SKM-1 treated with dmso at 0.1 percent for 144 hours (cell line): ENCODE results near the gene CRYGB.
"Not testable (repeated sequence)": the region's sequence is repeated elsewhere in the genome, so short reads cannot be mapped to it uniquely, and the experiment has no call there.

Source experiments
- DNase-seq: peaks from one replicate; lab custom pipeline; 2025; ENCODE audit not compliant: unreplicated experiment; lab: John Stamatoyannopoulos, UW

Gene CRYGB

DNA sequence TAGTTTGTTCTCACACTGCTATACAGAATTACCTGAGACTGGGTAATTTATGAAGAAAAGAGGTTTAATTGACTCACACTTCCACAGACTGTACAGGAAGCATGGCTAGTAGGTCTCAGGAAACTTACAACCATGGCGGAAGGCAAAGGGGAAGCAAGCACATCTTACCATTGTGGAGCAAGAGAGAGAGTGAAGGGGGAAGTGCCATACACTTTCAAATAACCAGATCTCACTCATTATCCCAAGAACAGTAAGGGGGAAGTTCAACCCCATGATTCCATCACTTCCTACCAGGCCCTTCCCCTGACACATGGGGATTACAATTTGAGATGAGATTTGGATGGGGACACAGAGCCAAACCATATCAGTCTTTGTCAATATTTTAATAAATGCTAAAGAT is 5.0 kb upstream of the CRYGB start:
- peak; percentile 71 for DNase-seq

DNA sequence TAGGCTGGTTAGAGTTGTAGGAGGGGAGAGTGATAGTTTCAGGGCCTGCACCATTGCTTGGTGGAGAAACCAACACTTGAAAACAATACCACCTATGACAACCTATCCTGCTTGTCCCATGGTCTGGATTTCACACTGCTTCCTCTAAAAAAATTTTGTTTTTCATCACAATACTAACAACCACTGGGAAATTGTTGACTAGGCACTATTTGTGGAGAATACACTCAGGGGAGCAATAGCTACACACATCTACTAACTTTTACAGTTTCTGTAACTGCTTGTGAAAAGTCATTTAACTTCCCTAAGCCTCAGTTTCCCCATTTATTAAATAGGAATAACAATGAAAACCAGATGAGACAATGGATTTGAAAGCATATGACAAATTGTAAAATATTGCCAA is 4.1 kb upstream of the CRYGB start:
- no peak for DNase-seq

DNA sequence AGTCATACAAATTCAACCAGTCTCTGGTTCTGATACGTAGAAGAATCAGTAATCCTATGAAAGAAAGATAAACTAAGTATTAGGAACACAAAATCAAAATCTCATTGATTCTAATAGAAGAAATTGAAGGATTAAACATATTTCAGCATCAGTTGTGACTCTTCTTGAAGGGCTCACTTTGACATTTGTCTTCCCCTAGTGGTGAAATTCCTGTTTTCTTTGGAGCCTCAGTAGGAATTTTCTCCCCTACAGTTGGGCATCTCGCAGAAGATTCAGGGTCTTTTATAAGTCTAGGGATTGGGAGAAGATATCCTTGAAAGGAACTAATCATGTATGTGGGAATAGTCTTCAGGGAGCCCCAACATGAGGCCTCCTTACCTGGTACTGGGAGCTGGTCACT is 2.8 kb upstream of the CRYGB start:
- DNase-seq, result no peak

DNA sequence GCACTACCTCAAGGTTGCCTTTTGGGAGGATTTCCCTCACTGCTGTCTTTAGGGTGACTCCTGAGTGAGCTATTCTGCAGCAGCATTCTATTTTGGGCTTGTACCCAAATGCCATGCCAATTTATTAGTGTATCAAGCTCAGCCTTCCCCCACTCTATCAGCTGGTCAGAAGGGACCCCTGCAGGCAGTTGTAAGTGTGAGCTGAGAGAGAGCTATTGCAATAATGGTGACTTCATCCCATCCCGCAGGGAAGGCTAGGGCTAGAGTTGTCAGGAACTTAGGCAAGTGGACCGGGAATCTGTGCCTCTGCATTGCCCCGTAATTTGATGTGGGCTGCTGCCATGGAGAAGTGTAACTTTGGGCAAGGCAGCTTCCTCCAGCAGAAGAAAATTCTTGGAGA is 1.8 kb upstream of the CRYGB start:
- DNase-seq, result no peak

DNA sequence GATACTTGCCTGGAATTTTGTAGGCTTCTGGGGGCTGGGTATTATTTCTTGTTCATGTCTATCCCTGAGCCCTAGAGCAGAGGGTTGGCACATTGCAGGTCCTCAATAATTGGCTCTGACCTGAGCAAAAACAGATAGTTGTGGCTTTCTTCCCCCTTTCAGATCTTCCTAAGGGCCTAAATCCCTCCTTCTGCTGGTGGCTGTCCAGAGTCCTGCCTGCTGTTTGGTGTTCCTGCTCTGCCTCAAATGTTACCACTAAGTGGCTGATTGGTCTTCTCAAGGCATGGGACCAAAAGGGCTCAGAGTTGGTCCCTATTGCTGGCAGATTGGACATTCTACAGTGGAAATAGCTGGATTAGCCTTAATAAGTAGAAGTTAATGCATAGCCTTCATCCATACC is 1.1 kb upstream of the CRYGB start:
- no peak for DNase-seq

DNA sequence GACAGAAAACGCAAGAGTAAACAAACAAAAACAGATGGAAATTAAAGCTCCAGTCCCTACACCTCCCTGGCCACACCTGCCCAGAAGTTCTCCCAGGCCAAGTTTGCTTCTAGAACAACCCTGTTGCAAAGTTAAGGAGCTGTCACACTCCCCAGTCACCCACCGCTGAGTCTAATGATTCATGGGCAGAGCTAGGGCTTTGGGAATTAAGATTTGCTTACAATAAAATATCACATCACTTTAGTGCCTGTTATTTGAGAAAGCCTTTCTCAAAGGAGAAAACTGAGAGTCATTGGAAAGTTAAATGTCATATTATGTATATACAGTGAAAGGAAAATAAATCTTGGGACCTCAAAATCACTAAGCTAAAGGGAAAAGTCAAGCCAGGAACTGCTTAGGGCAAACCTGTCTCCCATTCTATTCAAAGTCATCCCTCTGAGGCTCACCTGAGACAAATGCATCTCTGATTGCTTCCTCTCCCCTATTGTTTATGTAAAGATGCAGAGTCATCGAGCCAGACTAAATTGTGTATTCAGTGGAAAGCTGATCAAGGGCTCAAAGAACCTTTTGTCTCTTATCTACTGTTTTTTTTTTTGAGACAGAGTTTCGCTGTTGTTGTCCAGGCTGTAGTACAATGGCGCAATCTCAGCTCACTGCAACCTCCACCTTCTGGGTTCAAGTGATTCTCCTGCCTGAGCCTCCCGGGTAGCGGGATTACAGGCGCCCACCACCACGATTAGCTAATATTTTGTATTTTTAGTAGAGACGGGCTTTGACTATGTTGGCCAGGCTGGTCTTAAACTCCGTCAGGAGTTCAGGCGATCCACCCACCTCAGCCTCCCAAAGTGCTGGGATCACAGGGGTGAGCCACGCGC is 2.8 kb downstream of the CRYGB start:
- no peak for DNase-seq

DNA sequence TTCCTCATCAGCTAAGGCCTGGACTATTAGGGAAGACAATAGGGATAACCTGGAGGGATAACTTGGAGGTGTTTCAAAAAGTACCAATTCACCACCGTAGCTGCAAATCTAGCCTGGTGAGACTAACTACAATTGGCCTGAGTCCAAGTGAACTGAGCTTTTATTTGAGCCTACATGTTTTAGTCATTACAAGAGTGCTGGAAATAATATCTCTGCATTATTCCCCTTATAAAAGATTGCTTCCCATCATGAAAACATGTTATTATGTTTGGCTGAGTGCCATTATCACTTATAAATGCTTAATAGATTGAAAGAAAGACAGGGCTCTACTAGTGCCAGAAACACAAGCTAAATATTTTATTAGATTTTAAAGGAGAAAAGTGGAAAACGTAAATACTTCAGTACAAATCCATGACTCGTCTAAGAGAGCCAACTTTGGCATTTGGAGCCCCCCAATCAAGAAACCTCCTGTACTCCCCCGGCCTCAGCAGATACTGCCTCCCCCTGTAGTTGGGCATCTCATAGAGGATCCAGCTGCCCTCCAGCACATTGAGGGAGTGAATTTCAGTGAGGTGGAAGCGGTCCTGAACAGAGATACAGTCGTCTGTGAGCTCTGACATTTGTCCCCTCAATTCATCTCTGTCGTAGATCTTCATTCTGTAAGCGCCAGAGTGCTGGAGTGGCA is 3.6 kb downstream of the CRYGB start:
- DNase-seq, result no peak

DNA sequence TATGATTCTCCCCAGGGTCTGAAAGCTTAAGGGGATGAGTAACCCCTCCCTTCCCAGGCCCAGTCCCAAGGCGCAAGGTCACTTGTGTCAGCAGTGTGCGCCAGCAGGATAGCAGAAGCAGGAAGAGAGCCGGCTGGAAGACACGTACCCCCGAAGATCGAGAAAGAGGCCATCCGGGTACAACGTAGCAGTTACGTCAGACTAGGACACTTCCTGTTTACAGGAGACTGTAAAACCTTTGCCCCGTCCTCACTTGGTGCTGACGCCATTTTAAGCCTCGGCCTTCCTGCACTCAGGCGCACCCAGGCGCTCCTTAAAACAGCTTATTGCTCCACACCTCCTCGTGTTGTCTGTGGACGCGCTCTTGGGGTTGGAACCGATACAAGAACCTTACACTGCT is 6.5 kb downstream of the CRYGB start:
- no peak for DNase-seq

DNA sequence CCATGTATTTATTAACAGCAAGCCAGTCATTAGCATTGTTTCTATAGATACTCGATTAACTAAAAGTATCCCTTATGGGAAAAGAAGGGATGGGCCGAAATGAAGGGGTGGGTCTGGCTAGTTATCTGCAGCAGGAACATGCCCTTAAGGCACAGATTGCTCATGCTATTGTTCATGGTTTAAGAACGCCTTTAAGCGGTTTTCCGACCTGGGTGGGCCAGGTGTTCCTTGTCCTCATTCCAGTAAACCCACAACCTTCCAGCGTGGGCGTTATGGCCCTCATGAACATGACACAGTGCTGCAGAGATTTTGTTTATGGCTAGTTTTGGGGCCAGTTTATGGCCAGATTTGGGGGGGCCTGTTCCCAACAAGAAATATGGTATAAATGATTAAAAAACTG is 7.6 kb downstream of the CRYGB start:
- DNase-seq, result not testable (repeated sequence)

DNA sequence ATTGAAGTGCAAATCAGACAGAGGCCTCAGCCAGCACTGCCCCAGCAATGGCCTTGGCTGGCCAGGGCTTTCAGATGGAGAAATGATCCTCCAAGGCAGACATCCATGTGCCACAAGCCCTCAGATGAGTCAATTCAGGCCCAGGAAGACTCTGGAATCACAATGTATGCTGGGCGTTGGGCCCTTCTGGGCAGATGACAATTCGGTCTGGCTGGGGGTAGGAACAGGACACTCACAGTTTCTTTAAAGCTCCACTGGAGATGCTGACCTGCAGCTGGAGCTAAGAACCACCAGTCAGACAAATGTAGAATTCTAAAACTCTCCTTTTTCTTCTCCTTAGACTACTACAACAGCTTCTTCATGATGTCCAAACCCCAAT is 9.3 kb downstream of the CRYGB start:
- no peak for DNase-seq

DNA sequence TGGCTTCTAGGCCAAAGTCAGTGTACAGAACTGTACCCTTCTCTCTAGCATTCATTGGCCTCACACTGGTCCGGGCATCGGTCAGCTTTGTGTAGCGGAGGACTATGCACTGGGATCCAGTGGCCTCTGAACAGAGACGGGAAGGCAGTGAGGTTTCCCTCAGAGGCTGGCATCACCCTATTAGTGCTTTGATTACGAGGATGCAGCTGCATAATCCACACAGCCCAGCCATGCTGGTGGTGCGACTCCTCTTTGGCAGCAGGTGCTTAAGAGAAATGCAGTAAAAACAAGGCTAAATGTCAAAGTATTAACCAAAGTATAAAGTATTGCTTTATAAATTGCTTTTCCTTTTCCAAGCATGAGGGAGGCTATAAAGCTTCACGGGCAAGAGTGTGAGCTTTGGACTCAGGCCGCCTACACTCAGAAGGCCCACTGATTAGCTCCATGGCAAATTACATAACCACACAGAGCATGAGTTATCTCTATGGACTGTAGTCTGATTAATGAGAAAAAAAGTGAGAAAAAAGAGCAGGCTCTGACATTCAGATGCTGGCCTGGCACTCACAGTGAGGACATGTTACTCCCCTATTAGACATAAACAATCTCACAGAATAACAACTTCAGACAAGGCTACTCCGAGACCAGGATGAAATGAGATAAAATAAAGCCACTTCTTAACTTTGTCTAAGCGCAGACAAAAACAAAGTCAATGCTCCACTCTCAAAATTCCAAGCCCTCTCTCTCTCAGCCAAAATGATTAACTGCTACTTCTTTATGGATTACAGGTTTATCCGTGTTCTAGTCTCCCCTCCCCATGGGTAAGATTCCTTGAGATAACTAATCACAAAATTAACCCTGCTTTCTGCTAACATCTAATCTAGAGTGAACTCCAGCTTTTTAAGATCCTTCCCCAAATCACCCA is 9.9 kb downstream of the CRYGB start:
- no peak for DNase-seq

DNA sequence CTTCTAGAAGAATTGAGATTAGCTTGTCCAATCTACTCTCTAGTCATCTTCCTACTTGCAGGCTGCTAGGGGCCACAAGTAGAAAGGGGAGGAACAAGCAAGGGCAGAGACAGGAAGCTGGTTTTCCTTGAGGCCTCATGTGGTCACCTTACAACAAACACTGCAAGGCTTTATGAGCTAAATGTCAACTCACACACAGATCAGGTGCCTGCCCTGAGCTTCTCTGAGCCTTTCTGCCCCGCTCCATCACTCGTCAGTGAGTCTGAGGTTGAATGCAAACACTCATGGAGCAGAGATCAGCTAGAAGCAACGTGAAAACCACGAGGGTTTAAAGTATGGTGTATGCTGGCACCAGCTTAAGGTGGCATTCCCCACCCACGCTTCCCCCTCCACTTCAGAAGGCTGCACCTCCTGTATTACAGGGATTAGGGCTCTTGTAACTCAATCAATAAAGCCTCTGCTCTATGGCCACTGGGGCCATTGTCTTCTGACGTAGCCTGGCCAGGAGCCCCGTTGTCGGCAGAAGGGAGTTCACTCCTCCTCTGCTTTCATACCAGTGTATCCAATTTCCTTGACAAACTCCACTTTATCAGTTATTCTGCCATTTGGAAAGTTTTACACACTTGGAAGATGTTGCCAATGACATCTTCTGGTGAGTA is 10.9 kb downstream of the CRYGB start:
- peak; percentile 60 for DNase-seq

DNA sequence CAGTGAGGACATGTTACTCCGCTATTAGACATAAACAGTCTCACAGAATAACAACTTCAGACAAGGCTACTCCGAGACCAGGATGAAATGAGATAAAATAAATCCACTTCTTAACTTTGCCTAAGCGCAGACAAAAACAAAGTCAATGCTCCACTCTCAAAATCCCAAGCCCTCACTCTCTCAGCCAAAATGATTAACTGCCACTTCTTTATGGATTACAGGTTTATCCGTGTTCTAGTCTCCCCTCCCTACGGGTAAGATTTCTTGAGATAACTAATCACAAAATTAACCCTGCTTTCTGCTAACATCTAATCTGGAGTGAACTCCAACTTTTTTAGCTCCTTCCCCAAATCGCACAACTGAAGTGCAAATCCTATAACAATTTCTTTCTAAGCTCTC is 15.2 kb downstream of the CRYGB start:
- no peak for DNase-seq

DNA sequence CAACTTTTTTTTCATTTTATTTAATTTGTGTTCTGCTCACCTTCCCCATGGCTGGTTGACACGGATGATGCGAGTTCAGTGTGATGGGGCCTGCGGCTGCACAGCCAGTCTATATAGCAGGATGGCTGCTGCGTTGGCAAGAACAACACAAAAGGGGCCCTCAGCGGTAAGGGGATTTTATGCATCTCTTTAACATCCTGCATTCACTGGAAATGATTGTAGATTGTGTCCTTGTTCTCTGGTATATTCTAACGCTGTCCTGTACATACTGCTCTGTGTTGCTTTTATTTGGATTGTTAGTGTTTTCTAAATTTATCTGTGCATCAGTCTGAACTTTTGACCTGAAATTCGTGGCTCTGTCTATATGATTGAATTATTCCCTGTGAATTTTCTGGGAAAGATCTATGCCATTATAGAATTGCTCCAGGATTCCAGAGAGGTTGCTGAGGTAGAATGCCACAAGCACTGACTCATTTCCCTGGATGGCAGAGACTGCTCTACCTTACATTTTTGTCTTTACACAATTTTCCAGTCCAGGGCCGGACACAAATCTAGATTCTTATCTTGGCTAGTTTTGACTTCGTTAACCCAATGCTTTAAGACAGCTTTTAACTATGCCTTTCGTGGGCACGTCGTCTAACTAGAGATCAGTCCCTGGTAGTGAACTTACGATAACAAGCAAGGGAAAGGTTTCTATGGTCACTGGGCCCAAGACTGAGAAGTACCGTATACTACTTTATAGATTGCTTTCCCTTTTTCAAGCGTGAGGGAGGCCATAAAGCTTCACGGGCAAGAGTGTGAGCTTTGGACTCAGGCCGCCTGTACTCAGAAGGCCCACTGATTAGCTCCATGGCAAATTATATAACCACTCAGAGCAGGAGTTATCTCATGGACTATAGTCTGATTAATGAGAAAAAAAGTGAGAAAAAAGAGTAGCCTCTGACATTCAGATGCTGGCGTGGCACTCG is 15.9 kb downstream of the CRYGB start, which contains the start of gene CRYGC:
Gene CRYGC (minus strand): TSS at position 85 of the 968 bp plus-strand sequence. CDS start 36 bp downstream, at position 49.
- DNase-seq, result no peak

DNA sequence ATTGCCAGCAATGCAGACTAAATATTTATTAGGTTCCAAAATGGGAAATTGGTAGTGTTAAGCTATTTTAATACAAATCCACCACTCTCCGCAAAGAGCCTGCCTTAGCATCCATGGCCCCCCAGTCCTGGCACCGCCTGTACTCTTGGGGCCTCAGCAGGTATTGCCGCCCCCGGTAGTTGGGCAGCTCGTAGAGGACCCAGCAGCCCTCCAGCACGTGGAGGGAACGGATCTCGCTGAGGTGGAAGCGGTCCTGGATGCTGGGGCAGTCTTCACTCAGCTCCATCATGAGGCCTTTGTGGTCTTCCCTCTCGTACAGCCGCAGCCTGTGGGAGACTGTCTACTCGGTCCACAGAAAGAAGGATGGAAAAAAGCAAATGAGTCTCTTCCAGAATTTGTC is 17.8 kb downstream of the CRYGB start:
- no peak for DNase-seq

DNA sequence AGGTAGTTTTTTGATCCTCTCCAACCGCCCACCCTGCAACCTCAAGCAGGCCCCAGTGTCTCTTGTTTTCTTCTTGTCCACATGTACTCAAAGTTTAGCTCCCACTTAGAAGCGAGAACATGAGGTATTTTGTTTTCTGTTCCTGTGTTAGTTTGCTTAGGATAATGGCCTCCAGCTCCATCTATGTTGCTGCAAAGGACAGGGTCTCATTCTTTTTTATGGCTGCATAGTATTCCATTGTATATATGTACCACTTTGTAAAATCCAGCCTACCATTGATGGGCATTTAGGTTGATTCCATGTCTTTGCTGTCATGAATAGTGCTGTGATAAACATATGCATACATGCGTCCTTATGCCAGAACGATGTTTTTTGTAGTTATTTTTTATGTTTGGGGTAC is 18.9 kb downstream of the CRYGB start:
- DNase-seq, result no peak

DNA sequence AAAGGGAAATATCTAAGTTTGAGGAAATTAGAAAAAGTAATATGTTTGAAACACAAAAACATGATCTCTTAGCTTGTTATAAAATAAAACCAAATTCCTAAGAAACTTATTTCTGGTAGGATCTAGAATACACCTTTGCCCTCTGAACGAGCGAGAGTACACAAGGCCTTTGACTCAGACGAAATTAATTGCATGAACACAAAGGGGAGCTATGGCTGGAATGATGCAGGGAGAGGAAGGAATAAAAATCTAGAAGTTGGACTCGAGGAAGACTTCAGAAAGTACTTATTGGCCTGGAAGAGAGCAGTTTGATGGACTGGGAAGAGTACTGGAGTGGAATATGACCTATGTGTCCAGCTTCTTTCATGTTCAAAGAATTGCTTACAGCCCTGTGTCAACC is 20.7 kb downstream of the CRYGB start:
- DNase-seq, result no peak

DNA sequence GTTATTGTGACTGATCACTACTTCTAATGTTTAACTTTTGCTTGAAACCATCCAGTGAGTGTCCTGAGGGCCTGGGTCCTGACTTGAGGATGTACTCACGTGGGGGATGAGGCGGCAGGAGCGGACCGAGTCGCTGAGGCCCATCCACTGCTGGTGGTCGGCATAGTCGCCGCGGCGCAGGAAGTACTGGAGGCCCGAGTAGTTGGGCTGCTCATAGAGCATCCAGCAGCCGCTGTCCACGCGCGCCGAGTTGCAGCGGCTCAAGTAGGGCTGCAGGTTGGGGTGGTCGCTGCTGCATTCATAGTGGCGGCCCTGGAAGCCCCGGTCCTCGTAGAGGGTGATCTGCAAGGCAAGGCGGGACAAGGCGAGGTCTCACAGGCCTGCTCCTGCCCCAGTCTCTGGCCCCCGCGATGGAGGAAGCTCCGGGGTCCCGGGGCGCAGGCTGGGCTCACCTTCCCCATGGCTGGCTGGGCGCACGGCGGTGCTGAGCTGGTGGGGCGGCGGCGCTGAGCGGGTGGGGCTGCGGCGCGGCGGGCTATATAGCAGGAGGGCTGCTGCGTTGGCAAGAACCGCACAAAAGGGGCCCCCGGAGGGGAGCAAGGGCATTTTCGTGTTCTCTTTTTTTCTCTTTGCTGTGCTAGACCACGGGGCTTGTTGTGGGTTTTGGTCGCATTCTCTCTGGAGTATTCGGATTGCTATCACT is 21.8 kb downstream of the CRYGB start, which contains the start of gene CRYGD:
Gene CRYGD (minus strand): TSS at position 512 of the 703 bp plus-strand sequence. CDS start 51 bp downstream, at position 461.
- DNase-seq, result not testable (repeated sequence)

DNA sequence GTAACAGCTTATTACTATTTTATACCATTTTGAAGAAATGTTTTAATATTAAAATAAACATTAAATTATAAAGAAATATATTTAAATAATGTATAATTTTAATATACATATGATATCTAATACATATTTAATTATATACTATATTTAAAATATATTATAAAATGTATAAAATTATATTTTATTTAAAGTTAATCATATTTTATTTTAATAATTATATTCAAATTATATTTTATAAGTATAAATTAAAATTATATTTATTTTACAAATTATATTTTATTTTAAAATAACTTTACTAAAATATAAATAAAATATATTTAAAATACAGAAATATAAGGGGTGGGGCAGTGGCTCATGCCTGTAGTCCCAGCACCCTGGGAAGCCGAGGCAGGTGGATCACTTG is 23.7 kb downstream of the CRYGB start:
- DNase-seq, result no peak
